Hematopoietic multipotent progenitor cell treated with erythropoietin and hydrocortisone succinate and interleukin-3 and kit ligand, for 17 days (in vitro differentiated cells): ENCODE measurements around the gene RIN1.
A peak's percentile ranks its signal among the peaks of the same experiment; 100 is the strongest.

Source experiments
- DNase-seq: peaks from one replicate; pipeline ENCODE4 v3.0.0-alpha.2; 2015; ENCODE audit warnings: low spot score

The RIN1 gene

DNA sequence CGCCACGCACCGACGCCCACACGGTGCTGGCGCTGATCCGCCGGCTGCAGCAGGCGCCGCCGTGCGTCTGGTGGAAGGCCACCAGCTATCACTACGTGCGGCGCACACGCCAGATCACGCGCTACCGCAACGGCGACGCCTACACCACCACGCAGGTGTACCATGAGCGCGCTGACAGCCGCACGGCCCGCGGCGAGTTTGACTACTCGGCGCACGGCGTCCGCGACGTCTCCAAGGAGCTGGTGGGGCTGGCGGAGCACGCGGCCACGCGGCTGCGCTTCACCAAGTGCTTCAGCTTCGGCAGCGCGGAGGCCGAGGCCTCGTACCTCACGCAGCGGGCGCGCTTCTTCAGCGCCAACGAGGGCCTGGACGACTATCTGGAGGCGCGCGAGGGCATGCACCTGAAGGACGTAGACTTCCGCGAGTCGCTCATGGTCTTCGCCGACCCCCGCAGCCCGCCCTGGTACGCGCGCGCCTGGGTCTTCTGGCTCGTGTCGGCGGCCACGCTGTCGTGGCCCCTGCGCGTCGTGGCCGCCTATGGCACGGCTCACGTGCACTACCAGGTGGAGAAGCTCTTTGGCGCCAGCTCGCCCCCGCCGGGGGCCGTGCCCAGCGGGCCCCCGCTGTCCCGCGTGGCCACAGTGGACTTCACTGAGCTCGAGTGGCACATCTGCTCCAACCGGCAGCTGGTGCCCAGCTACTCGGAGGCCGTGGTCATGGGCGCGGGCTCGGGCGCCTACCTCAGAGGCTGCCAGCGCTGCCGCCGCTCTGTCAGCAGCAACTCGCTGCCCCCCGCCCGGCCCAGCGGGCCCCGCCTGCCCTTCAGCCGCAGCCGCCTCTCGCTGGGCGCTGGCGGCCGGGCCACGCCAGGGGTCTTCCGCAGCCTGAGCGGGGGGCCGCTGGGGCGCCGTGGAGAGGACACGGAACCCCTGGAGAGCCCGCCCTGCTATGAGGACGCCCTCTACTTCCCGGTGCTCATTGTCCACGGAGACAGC, 41.3 kb downstream of the RIN1 start:
- DNase-seq, result no peak

DNA sequence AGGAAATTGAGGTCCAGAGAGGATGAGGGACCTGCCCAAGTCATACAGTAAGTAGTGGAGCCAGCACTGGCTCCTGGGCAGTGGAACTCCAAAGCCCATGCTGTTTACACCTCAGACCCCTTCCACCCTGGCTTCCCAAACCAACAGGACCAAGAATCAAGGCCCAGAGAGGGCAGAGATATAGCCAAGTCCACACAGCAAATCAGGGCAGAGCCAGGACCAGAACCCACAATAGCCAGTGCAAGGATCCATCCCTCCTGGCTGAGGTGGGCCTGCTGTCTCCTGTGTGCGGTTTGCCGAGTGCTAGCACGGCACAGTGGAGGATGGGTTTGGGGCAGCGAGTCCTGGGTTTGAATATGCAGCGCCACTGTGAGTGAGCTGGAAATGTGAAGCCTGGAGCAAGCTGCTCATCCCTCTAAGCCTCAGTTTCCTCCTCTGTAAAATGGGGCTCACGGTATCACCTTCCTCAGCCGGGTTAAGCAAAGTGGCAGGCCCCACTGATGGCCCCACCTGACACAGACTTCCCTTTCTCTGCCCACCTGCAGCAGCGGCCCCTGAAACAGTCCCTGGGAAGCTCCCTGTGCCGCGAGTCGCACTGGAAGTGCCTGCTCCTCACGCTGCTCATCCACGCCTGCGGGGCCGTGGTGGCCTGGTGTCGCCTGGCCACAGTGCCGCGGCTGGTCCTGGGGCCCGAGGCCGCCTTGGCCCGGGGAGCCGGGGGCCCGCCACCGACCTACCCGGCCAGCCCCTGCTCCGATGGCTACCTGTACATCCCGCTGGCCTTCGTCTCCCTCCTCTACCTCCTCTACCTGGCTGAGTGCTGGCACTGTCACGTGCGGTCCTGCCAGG, 42.2 kb downstream of the RIN1 start:
- no peak for DNase-seq

DNA sequence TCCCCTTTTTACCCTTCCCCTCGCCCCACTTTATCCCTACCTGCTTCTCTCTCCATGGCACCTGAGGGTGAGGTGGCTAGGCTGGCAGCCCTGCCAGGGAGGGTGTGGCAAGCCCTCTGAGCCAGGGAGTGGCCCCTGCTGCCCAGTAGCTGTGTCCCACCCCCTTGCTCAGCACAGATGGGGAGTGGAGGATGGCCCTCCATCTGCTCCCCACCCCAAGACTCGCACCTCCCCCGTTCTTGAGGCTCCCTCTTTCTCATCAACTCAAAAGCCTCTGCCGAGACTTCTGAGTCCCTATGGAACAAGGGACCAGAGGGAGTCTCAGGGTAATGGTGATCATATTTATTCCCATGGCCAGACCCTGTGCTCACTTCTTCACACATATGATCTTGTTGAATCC, 42.9 kb downstream of the RIN1 start:
- DNase-seq, result no peak

DNA sequence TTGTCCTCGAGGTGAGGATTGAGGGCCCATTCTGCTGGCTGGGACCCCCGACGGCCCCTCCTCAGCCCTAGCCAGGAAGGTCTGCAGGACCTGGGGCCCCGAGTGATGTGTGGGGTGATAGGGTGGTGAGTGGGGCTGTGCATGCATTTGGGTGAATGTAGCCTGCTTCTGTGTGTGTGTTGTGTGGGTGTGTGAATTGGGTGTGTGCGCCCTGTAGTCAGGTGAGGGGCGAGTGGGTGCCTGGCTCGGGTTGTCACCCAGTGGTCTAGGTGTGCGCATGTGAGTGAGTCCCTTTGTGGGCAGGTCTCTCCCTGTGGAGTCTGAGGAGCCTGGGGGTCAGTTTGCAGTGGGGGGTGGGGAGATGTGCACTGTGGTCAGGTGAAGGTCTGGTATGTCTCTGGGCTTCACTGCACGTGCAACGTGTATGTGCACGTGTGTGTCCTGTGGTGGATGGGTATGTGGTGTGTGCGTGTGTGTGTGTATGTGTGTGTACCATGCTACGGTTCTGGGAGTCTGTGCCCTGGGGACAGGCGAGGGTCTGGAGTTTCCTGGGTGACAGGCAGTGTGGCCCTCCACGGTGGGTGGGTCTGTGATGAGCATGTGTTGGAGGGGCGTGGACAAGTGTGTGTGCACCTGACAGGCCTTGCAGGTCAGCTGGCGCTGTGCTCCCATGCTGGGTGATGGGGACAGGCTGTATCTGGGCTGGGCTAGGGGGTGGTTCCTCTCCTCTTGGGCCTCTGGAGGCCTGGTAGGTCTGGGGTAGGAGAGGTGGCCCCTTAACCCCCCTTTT, 43.5 kb downstream of the RIN1 start:
- DNase-seq, result no peak

DNA sequence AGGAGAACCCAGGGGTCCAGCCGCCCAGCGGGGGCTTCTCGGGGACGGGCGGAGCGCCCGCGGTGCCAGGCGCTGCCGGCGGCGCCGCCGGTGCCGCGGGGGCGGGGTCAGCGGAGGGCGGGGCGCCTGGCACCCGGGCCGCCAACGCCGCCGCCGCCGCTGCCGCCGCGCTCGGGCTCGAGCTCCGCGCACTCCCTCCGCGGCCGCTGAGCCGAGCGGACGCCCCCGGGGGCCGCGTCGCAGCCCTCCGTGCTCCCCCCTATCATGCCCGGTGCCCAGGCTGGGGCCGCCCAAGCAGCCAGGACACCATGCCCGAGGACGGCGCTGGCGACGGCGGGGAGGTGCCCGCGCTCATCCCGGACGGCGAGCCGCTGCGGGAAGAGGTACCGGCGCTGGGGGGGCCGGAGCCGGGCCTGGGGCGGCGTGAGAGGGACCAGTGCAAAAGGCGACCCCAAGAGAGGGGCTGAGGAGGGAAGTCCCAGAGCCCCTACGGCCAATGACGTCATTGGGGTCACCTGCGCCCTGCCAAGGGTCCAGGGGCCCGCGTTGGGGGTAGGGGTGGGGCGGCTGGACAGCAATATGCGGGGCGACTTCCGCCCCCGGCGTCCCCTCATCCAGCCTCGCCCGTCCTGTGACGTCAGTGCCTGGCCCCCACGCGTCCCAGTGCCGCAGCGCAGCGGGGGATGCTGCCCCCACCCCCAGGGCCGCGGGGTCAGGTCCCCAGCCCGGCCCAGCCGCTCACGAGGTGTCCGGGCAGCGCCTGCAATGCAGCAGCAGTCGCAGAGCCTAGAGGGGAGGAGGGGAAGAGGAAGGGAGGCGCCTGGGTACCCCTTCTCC, 44.3 kb downstream of the RIN1 start, which contains the start of gene TMEM151A:
TSS of gene TMEM151A (plus strand) at position 189 of the 837 bp plus-strand sequence. CDS start at position 309, 120 bp downstream.
- DNase-seq, result no peak

DNA sequence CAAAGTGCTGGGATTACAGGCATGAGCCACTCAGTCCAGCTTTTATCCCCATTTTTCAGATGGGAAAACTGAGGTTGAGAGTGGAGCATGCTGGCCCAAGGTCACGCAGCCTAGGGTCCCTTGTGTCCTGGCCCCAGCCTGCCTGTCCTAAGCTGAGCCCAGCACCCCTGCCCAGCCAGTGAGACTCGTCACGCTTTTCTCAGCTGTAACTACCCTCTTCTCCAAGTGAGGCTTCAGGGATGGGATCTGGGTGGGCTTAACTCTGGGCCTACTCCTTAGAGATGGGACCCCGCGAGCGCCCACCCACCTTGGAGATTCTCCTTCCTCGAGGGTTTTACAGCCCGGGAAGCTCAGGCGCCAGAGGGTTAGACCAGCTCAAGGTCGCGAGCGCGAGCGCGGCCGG, 44.9 kb downstream of the RIN1 start:
- DNase-seq, result no peak

DNA sequence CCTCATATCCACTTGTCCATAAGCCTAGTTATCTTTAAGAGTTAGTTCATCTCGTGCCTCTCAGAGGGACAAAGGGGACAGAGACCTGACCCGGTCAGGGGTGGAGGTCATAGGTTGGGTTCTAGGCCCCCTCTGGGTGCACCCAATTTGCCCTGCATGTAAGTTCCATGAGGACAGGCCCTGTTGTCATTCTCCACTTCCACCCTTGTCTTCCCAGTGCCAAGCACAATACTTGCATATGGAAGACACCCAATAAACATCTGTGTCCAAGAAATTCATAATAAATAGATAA, 46.0 kb downstream of the RIN1 start:
- DNase-seq, result no peak

DNA sequence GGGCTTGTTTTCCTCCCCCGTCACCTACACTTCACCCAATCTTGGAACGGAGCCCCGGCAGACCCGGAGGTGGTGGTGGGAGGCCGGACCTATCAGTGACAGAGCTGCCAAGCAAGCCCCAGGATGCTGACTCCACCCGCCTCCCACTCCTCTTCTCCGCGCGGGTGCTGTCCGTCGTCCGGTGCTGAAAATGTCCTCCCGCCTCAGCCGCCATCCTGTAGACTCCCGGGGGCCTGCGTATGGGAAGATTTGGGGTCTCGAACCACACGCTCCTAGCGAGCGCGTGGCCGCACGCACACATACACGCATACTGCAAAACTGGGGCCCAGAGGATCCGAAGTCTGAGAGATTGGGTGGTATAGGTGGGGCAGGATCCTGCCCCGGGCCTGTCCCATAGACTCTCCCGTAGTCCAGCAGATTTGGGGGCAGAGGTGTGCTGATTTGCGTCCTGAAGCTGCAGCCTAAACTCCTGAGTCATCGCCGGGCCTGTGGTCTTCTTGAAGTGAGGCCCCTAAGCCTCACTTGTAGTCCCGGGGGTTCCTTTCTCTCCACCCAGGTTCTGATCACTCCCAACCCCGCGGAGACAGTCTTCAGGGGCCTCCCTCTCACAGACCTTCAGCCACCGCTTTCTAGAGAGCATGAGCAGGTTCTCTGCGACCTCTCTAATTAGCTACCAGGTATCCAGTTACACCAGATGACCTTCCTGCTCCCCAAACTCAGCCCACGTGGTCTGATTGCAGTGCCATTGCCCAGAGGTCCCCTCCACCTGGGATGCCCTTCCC, 46.5 kb downstream of the RIN1 start:
- DNase-seq, result no peak

DNA sequence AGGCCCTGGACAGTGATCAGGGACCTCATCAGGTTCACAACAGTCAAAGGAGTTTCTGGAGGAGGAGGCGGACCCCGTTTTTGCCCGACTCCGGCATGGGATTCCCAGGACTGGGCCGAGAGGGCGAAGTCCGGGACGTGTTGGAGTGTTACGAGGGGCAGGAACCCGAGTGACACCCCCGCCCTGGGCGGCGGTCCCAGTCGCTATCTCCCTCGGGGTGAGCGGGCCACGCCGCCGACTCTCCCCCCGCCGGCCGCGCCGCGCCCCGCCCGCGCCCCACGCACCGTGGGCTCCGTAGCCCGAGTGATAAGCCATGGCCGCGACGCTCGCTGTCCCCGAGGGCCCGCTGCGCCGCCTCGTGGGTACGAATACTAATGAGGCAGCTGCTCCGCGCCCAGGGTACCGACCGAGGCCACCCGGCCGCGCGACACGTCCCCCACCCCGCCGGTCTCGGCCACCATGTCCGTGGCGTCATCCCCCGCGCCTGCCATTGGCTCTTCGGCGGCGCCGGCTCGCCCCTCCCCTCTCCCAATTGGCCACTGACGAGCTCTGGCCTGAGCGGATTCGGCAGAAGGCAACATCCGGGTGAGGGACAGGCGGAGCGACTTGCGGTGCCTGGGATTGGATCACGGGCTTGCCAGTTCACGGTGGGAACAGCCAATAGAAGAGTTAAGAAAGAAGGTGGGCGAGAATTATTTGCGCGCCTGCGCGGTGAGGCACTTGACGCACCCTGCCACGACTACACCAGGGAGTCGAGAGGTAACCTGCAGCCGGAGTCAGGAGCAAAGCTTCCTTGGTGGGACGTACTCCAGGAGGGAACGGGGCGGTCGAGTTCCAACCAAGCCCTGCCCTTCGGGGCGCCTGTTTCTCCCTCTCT, 47.3 kb downstream of the RIN1 start, which contains the start of gene YIF1A:
TSS of gene YIF1A (minus strand) at position 473 of the 877 bp plus-strand sequence. CDS start at position 315, 158 bp downstream.
- DNase-seq, result peak; percentile 99

DNA sequence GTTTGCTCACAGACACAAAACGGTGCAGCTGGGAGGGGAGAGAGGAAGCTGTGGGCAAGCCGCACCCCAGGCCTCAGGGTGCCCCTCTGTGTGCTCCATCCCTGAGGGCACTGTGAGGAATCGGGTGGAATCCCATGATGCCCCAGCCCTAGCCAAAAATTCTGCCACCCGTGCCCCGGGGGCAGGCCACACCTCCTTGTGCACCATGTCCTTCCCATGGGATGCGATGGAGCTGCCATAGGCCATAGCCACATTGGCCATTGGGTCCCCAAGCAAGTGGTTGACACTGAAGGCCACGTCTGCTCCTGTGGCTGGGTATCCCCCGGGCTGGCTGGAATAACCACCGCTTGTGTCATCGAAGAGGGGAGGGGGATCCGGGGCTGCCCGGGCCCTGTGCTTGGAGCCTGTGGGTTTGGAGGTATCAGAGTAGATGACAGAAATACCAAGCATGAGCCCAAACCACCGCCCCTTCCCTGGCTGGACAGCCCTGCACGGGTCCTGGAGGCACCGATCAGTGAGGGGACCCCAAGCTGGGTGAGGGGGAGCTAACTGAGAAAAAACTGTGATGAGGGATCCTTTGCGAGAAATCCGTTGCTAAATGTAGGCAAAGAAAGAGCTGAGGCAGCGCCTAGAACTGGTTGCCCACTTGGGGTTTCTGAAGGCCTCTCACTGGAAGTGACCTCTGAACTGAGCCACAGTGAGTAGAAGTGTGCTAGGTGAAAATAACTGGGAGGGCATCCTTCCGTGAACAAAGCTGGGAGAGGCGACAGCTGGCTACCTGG, 48.2 kb downstream of the RIN1 start:
- DNase-seq, result no peak

DNA sequence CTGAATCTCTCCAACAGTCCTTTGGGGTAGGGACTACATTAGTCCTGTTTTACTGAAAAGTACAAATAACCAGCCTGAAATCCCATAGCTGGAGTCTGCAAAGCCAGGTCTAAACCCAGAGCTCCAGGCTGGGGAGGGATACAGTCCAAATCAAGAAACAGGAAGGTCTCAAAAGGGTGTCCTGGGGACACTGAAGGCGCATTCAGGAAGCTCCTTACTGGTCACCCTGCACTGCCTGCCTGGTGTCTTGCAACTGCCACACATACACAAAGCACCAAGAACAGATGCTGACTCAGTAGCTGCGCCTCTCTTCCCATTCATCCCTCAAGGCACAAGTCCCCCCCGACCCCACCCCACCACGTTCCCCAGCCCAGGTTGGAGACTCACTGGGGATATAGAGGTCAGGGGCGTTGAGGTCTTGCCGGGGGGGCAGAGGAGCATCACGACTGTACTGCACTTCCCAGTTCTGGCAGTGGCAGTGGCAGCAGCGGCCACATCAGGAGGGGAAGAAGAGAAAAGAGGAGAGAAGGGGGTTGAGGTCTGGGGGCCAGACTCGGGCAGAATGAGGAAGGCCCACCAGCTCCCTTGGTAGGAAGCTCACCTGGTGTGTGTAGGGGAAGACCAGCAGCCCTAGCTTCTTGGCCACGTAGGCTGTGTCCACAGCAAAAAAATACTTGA, 48.9 kb downstream of the RIN1 start:
- DNase-seq, result no peak

DNA sequence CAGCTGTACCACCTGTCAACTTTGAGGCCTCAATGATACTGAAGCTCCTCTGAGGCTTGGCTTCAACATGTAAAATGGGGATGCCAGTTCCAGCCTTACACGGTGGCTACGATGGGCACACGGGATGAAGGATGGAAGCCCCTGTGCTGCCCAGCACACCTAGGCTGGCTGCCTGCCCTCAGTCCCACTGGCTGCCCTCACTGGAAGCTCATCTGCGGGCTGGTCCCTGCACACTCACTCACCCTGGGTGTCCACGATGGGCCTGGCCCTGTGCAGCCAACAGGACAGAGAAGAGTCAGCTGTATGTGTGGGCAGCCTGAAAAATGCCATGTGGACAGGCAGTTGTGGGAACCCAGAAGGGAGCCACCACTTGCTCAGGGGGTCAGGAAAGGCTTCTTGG, 49.5 kb downstream of the RIN1 start:
- DNase-seq, result no peak

DNA sequence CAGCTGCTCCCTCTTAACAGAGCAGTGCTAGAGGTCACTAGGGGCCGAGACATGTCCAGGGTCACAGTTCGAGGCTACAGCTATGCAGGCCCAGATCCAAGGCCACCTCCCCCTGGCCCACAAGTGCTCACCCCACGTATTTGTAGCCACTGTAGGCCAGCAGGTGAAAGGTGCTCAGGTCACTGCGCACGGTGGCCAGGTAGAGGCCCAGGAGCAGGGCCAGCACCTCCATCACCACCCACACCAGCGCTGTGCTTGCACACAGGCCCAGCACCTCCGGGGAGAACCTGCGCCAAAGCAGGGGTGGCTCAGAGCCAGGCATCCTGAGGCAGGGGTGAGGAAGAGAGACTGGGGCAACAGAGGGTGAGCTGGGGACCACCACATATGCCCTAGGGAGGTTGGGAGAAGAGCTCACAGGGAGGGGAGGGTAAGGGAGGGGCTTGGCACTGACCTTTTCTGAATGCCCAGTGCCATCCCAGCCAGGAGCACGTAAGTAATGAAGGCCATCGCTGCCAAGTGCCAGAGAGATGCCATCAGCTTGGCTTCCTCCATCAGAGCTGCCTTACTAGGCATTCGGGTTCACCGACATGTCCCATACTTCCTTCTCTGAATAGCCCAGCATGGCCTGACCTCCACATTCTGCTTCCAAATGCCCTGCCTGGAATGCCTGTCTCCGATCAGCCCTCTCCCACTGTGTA, 50.8 kb downstream of the RIN1 start:
- DNase-seq, result no peak

DNA sequence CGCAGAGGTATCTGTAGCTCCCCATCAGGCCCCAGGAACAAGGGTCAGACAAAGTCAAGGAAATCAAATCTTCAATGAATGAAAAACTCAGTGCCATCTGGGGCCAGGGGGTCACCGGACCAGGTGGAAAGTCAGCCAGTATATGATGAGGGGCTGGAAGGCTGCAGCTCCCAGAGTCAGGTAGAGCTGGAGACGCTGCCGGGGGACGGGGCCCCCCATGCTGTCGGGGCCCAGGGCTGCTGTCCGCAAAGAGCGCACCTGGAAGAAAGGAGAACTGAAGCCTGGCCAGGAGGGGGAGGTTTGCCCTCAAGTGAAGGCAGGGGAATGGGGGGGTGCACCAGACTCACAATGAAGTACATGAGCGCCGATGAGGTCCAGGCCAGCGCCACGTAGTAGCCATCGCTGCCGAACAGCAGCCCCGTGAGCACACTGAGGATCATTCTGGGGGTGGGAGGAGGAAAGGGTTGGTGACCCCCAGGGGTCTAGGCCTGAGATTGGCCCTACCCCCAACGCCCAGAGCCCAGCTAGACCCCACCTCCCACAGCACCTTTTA, 51.6 kb downstream of the RIN1 start:
- no peak for DNase-seq

DNA sequence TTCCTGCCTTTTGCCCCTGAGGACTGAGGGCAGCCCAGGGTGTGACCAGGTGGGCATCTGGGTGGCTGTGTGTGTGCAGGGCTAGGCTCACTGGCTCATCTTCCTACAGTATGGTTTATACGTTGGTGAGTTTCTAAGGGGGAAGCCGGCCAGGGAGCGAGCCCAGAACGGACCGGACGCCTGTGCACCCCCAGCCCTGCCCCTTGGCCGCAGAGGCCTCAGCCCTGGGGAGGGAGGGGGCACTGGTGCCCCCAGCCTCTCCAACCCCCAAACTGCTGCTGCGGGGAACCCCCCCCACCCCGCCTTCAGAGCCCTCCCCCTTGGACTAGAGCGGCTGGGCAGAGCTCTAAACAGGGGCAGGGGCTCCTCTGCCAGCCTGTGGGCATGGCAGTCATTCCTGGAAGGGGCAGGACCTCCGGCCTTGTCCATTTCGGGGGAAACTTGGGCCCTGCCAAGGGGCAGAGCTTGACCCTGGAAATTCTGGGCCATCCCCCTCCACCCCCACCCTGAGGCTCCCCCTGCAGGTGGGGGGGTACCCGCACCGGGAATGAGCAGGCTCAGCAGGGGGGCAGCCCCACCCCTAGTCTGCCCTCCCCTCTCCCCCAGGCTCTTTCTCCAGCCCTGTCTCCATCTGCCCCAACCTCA, 52.7 kb downstream of the RIN1 start:
- DNase-seq, result no peak
